ENCODE results near the gene FARP2. TPM values are rescaled to one million over a fixed set of nuclear protein-coding genes. Genes with fewer than 3 reads are reported as not detected.
A peak's percentile ranks its signal among the peaks of the same experiment; 100 is the strongest.

Gene FARP2
- total RNA-seq, 1 experiment from 2014 or later, result 36.3 TPM

- DNase-seq (ENCODE audit: low spot score), result no peak
- in situ Hi-C loops (cut with HindIII; ENCODE audit: low sequenced_read_pairs), result no loop called here
Measured at GRCh38 chr2:241475267-241475666, 119.2 kb downstream of the FARP2 start.

GRCh38 chr2:241478166-241478565 is 122.1 kb downstream of the FARP2 start:
- no peak for DNase-seq (ENCODE audit: low spot score)
- in situ Hi-C loops (cut with HindIII; ENCODE audit: low sequenced_read_pairs), result no loop called here

GRCh38 chr2:241479026-241479898 is 123.2 kb downstream of the FARP2 start:
- DNase-seq (ENCODE audit: low spot score), result no peak
- in situ Hi-C loops (cut with HindIII; ENCODE audit: low sequenced_read_pairs), result no loop called here

- in situ Hi-C loops (cut with HindIII; ENCODE audit: low sequenced_read_pairs), result loop anchor here (5.0 kb wide), 2 partner anchors 49 to 76 kb away; partner anchors contain the start of gene BOK
- no peak for DNase-seq (ENCODE audit: low spot score)
Measured at GRCh38 chr2:241481687-241482086, 125.6 kb downstream of the FARP2 start.

- peak; percentile 83 for DNase-seq (ENCODE audit: low spot score)
- in situ Hi-C loops (cut with HindIII; ENCODE audit: low sequenced_read_pairs), result loop anchor here (5.0 kb wide), 2 partner anchors 50 to 75 kb away; partner anchors contain the start of gene BOK
Measured at GRCh38 chr2:241482126-241482955, 126.3 kb downstream of the FARP2 start.

- in situ Hi-C loops (cut with HindIII; ENCODE audit: low sequenced_read_pairs), result loop anchor here (5.0 kb wide), 2 partner anchors 51 to 74 kb away; partner anchors contain the start of gene BOK
- no peak for DNase-seq (ENCODE audit: low spot score)
Measured at GRCh38 chr2:241483305-241483704, 127.2 kb downstream of the FARP2 start.

- DNase-seq (ENCODE audit: low spot score), result no peak
- in situ Hi-C loops (cut with HindIII; ENCODE audit: low sequenced_read_pairs), result no loop called here
Measured at GRCh38 chr2:241485172-241485911, 129.3 kb downstream of the FARP2 start.

- DNase-seq (ENCODE audit: low spot score), result no peak
- in situ Hi-C loops (cut with HindIII; ENCODE audit: low sequenced_read_pairs), result no loop called here
Measured at GRCh38 chr2:241489088-241489487, 133.0 kb downstream of the FARP2 start.

GRCh38 chr2:241489733-241490680 is 133.9 kb downstream of the FARP2 start:
- peak; percentile 55 for DNase-seq (ENCODE audit: low spot score)

GRCh38 chr2:241490825-241491506 is 134.9 kb downstream of the FARP2 start:
- in situ Hi-C loops (cut with HindIII; ENCODE audit: low sequenced_read_pairs), result no loop called here
- no peak for DNase-seq (ENCODE audit: low spot score)

More at GRCh38 chr2:241489733-241490680, 133.9 kb downstream of the FARP2 start:
- in situ Hi-C loops (cut with HindIII; ENCODE audit: low sequenced_read_pairs), result no loop called here

- DNase-seq (ENCODE audit: low spot score), result no peak
- in situ Hi-C loops (cut with HindIII; ENCODE audit: low sequenced_read_pairs), result no loop called here
Measured at GRCh38 chr2:241491549-241492173, 135.6 kb downstream of the FARP2 start.

- in situ Hi-C loops (cut with HindIII; ENCODE audit: low sequenced_read_pairs), result no loop called here
Measured at GRCh38 chr2:241492174-241492565, 136.1 kb downstream of the FARP2 start.

GRCh38 chr2:241493092-241493491 is 137.0 kb downstream of the FARP2 start:
- in situ Hi-C loops (cut with HindIII; ENCODE audit: low sequenced_read_pairs), result no loop called here
- DNase-seq (ENCODE audit: low spot score), result no peak

More at GRCh38 chr2:241492174-241492565, 136.1 kb downstream of the FARP2 start:
- DNase-seq (ENCODE audit: low spot score), result no peak

- peak; percentile 66 for DNase-seq (ENCODE audit: low spot score)
- in situ Hi-C loops (cut with HindIII; ENCODE audit: low sequenced_read_pairs), result no loop called here
Measured at GRCh38 chr2:241494311-241494908, 138.3 kb downstream of the FARP2 start.

GRCh38 chr2:241495172-241496002 is 139.3 kb downstream of the FARP2 start:
- DNase-seq (ENCODE audit: low spot score), result no peak
- in situ Hi-C loops (cut with HindIII; ENCODE audit: low sequenced_read_pairs), result no loop called here

Measured in G401 (cell line).